Esophagus (tissue), 2 donors: Measurements from ENCODE around the gene SEC14L5. TPM values are rescaled to one million over a fixed set of nuclear protein-coding genes. Genes with fewer than 3 reads are reported as not detected.

Experiments used
- H3K27ac ChIP-seq, 2 donors: one replicate each; pipeline ENCODE4 v1.5.1; 2013; ENCODE audit warnings: low read depth in 2 of 2, mild to moderate bottlenecking in 2 of 2, inconsistent platforms in 1 of 2, low read length in 1 of 2, moderate library complexity in 1 of 2
- H3K27me3 ChIP-seq, 2 donors: one replicate each; pipeline ENCODE4 v1.6.1; 2013; ENCODE audit warnings: low read length in 2 of 2, control low read depth in 1 of 2, mild to moderate bottlenecking in 1 of 2; ENCODE audit not compliant: insufficient read depth in 2 of 2, control insufficient read depth in 1 of 2
- H3K36me3 ChIP-seq, 2 donors: one replicate each; pipeline ENCODE4 v1.6.1; 2013; ENCODE audit warnings: low read length in 1 of 2; ENCODE audit not compliant: control insufficient read depth in 2 of 2, insufficient read depth in 2 of 2
- H3K4me1 ChIP-seq, 2 donors: one replicate each; pipeline ENCODE4 v1.6.1; 2013; ENCODE audit warnings: low read length in 1 of 2; ENCODE audit not compliant: control insufficient read depth in 2 of 2, insufficient read depth in 2 of 2
- H3K4me3 ChIP-seq, 2 donors: one replicate each; pipeline ENCODE4 v1.5.1; 2013; ENCODE audit warnings: low read length in 2 of 2, mild to moderate bottlenecking in 2 of 2, low read depth in 1 of 2, moderate library complexity in 1 of 2
- H3K9me3 ChIP-seq, 2 donors: one replicate each; pipeline ENCODE4 v1.6.1; 2013; ENCODE audit warnings: mild to moderate bottlenecking in 2 of 2, low read depth in 1 of 2, low read length in 1 of 2, moderate library complexity in 1 of 2; ENCODE audit not compliant: control insufficient read depth in 2 of 2, insufficient read depth in 1 of 2
- WGBS, 2 donors: extraction: QIAGEN DNeasy Blood & Tissue Kit; methylation state at CpG; one replicate each; pipeline ENCODE4 v1.1.7; 2013; 5-methylcytosine and 5-hydroxymethylcytosine counted together
- polyA plus RNA-seq, 2 donors: library from polyadenylated mRNA; stranded (reverse); fragments of 200-250 nt; gene quantifications; one replicate each; pipeline ENCODE4 v1.2.3, GENCODE V29; 2013
- donor health status: healthy with polysubstance abuse.
- donor health status: Bipolar disorder and iron deficiency.

SEC14L5 gene
- polyA plus RNA-seq, 2 donors = 0.19 to 0.49 TPM

DNA sequence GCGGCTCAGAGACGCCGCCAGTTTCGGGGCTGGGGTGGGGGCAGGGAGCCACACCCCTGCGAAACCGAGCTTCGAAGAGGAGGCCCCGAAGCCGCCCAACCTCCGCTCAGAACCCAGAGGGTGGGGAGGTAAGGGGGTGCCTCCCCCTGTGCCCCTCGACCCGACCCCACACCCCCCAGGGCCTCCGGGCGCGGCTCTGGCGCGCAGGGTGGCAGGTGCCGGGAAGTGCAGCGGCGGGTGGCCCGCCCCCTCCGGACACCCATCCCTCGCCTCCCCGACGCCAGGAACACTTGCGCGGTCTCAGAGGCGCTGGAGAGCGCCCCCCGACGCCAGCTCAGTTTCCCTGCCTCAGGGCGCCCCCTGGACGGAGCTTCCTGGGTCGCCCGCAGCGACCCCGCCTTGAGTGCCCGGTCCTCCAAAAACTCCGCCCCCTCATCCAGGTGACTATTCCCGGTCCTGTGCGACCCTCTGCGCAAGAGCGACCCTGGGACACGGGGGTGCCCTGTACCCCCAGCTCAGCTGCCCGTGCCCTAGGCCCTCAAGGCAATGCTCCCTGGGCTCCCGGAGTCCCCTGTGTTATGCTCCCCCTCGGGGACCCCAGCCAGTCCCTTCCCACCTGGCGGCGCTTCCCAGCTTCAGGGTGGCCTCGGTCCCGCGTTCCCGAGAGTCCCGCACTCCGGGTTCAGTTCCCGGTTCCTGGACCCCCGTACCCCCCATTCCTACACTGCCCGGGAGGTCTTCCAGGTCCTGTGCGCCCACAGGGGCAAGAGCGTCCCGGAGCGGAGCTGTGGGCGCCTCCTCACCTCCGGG is 21.7 kb upstream of the SEC14L5 start:
- peak overlapping the region; percentile 77 to 89 for H3K4me3 ChIP-seq
- H3K9me3 ChIP-seq = no peaks in the 10 kb centered on the region
- H3K4me1 ChIP-seq = peaks cover 0 to 30% of the 10 kb centered on the region in 2 donors
- peak overlapping the region; percentile 95 to 98 for H3K27ac ChIP-seq
- peaks cover 0 to 20% of the 10 kb centered on the region in 2 donors for H3K36me3 ChIP-seq
- no peaks in the 10 kb centered on the region for H3K27me3 ChIP-seq
- 2% methylated on average over 58 to 64 of the region's 64 CpGs for WGBS, 2 donors

DNA sequence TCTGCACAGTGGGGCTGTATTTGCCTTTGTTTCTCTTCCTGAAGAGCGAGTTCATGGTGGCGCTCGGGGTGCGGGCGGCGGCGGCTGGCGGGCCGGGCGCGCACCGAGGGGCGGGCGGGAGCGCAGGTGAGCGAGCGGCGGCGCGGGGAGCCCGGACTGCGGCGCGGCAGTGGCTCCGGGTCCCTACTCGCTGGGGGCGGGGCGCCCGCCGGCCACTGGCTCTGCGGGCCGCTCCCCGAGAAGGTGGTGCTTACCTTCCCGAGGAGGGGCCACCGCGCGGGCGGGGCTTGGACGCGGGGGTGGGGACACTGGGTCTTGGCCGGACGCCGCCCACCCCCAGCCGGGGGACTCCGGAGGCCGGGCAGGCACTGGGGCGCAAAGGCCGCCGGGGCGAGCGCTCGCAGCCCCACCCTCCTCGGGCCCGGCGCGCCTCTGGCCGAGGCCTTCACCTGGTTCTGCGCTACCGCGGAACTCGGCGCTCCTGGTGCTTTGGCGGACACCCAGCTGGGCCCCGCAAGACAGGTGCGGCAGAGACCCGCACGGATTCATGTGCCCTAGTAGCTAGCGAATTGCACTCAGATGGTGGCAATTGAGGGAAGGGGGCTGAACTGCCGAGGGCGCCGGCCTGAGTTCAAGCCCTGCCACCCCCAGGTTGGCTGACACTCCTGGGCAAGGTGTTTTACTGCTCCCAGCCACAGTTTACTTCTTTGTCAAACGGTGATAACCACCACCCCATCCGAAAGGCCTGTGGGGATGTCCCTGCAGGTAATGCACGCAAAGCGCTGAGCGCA is 20.9 kb upstream of the SEC14L5 start, which contains the start of gene PPL:
TSS of gene PPL (minus strand) at position 158 of the 791 bp plus-strand sequence. CDS start at position 55, 103 bp downstream.
- no peaks in the 10 kb centered on the region for H3K9me3 ChIP-seq
- H3K27me3 ChIP-seq = no peaks in the 10 kb centered on the region
- 7 to 8% methylated on average over 58 to 76 of the region's 76 CpGs for WGBS, 2 donors
- peaks cover 0 to 24% of the 10 kb centered on the region in 2 donors for H3K4me1 ChIP-seq
- H3K27ac ChIP-seq = peak within 1 kb of the TSS; percentile 95 to 98
- peak within 1 kb of the TSS; percentile 77 to 89 for H3K4me3 ChIP-seq
- H3K36me3 ChIP-seq = peaks cover 0 to 20% of the 10 kb centered on the region in 2 donors

DNA sequence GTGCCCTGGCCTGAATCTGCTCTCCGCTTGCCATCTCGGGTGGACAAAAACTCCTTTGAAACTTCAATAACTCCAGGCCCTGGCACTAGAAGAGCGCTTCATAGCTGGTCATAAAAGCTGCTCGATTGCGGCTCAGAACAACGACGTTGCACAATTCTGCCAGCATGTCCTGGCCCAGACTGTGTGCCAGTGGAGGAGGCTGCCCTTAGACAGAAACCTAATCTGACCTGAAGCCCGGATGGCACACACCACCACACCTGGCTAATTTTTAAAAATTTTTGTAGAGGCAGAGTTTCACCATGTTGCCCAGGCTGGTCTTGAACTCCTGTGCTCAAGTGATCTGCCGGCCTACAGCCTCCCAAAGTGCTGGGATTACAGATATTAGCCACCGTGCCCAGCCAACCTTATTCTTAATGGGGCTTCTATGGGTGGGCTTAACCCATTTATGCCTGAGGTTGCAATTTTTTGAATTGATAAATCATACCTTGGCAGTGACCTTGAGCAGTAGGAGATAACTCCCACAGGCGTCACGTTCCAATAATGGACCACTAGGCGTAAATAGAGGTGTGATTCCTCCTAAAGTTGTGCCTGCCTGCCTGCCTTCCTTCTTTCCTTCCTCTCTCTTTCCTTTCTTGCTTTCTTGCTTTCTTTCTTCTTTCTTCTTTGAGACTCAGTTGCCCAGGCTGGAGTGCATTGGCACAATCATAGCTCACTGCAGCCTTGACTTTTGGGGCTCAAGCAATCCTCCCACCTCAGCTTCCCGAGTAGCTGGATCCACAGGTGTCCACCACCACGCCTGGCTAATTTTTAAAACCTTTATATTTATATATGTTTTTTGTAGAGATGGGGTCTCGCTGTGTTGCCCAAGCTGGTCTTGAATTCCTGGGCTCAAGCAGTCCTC is 20.1 kb upstream of the SEC14L5 start:
- Histone ChIP-seq H3K36me3 (peaks cover 0 to 20% of the 10 kb centered on the region in 2 donors), H3K27me3 (no peaks in the 10 kb centered on the region), H3K4me1 (peaks cover 0 to 24% of the 10 kb centered on the region in 2 donors), H3K27ac (peak overlapping the region; percentile 93 to 95), H3K9me3 (no peaks in the 10 kb centered on the region), H3K4me3 (peak overlapping the region; percentile 77 to 89)
- WGBS, 2 donors = 65 to 68% methylated on average over 16 of the region's 16 CpGs

DNA sequence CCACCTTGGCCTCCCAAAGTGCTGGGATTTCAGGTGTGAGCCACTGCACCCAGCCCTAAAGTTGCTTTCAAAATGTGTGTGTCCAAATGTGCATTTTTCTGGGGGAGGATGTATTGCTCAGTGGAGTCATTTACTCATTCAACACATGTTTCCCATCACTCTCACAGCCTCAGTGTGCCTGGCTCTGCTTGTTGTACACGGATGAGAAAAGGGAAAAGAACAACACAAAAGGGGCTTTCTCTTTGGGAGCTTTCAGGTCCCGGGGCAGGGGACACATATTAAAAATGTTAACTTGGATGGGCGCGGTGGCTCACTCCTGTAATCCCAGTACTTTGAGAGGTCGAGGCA is 19.5 kb upstream of the SEC14L5 start:
- Histone ChIP-seq H3K9me3 (no peaks in the 10 kb centered on the region), H3K4me1 (peaks cover 0 to 25% of the 10 kb centered on the region in 2 donors), H3K4me3 (no peak overlapping the region), H3K27ac (peak overlapping the region in 1 of 2 donors; percentile 34), H3K36me3 (peaks cover 0 to 16% of the 10 kb centered on the region in 2 donors), H3K27me3 (no peaks in the 10 kb centered on the region)
- 76 to 83% methylated on average over 5 of the region's 5 CpGs for WGBS, 2 donors

DNA sequence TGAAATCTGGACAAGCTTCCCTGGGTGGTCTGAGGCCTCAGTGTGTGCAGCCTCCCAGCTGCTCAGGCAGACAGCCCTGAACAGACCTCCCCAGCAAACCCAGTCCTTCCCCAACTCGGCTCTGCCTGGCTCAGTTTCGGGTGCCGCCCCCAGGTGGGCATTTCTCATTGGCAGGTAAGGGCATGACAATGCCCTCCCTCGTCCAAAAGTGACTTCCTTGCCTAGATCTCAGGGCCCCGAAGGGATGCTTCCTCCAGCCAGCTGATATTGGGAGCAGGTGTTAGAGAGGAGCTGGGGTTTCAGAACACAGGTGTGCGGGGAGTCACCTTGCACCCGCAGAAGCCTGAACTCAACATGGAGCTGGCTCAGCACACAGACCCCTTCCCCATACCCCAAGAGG is 17.4 kb upstream of the SEC14L5 start:
- H3K27ac ChIP-seq = peak overlapping the region in 1 of 2 donors; percentile 62

DNA sequence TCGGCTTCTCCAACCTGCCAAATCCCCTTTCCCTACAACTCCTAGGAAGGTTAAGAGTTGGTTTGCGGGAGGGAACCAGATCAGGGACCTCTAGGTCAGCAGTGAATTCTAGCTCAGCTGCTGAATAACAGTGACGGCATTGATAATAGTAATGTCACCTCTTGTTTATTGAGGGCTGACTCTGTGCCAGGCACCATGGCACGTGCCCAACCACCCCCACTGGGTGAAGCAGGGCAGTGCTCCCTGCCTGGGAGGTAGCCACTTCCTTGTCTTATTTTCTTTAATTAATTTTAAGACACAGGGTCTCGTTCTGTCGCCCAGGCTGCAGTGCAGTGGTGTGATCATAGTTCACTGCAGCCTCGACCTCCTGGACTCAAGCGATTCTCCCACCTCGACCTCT is 15.6 kb upstream of the SEC14L5 start:
- Histone ChIP-seq H3K36me3 (no peaks in the 10 kb centered on the region), H3K4me1 (peaks cover 0 to 30% of the 10 kb centered on the region in 2 donors), H3K27ac (peak overlapping the region; percentile 96 to 97), H3K27me3 (no peaks in the 10 kb centered on the region), H3K4me3 (no peak overlapping the region), H3K9me3 (no peaks in the 10 kb centered on the region)
- 58 to 65% methylated on average over 9 of the region's 9 CpGs for WGBS, 2 donors

More for the DNA sequence above, 17.4 kb upstream of the SEC14L5 start:
- no peaks in the 10 kb centered on the region for H3K27me3 ChIP-seq
- no peak overlapping the region for H3K4me3 ChIP-seq
- H3K4me1 ChIP-seq = peaks cover 0 to 22% of the 10 kb centered on the region in 2 donors
- no peaks in the 10 kb centered on the region for H3K9me3 ChIP-seq
- H3K36me3 ChIP-seq = peaks cover 0 to under 1% of the 10 kb centered on the region in 2 donors
- 44 to 61% methylated on average over 7 of the region's 7 CpGs for WGBS, 2 donors

DNA sequence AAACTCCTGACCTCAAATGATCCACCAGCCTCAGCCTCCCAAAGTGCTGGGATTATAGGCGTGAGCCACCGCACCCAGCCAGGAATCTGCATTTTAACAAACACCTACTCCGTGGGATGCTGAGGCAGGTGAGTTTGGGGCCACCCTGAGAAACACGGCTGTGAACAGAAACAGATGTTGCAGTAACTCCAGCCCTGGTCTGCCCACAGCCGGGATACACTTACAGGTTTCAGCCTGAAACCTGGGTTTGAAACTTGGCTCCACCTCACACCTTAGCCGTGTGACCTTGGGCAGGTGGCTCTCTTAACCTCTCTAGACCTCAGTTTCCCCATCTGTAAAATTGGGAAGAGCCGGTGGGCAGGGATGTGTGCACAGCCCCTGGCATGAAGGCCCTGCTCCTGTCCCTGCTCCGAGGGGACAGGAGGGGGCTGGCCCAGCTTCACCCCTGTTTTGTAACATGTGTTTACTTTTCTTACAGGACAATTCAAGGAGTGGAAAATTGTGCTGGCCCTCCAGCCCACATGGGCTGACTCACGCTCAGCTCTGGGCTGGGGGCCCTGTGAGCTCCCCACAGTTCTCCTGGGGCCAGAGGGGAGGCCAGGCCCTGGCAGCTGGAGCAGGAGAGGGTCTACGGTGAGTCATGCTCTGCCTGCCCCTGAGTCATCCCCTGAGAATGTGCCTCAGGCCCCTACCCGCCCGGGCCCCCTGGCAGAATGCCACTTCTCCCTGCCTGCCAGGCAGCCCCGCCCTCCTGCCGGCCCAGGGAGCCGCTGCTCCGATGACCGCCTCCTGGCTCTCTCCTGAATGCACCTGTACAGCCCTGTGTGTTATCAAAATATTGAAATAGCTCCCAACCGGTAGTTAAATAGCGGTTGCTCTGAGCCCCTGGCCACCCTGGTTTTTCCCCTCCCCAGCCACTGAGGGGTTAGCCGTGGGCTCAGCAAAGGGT is 13.5 kb upstream of the SEC14L5 start:
- Histone ChIP-seq H3K4me1 (peaks cover 0 to 42% of the 10 kb centered on the region in 2 donors), H3K27ac (peak overlapping the region; percentile 96 to 97), H3K27me3 (no peaks in the 10 kb centered on the region), H3K9me3 (no peaks in the 10 kb centered on the region), H3K4me3 (peak overlapping the region; percentile 2 to 4), H3K36me3 (peaks cover 0 to 2% of the 10 kb centered on the region in 2 donors)
- WGBS, 2 donors = 17 to 19% methylated on average over 20 of the region's 20 CpGs
